NCI-H187 (cell line): Measurements from ENCODE around the gene MTTP.

ENCODE experiments used
- DNase-seq, 2 experiments: peaks; one replicate each; lab custom pipeline; 2025; lab: John Stamatoyannopoulos, UW

The MTTP gene

GRCh38 chr4:99593781-99594641, 19.4 kb downstream of the MTTP start:
- DNase-seq = no peak

- DNase-seq = no peak
Measured at GRCh38 chr4:99594818-99595217, 20.2 kb downstream of the MTTP start.

- no peak for DNase-seq
Measured at GRCh38 chr4:99606716-99607115, 32.1 kb downstream of the MTTP start.

GRCh38 chr4:99608417-99608816, 33.8 kb downstream of the MTTP start:
- DNase-seq = no peak

GRCh38 chr4:99610605-99611175, 36.1 kb downstream of the MTTP start:
- DNase-seq = no peak

- DNase-seq = no peak
Measured at GRCh38 chr4:99612281-99612680, 37.7 kb downstream of the MTTP start.

GRCh38 chr4:99612704-99613103, 38.1 kb downstream of the MTTP start:
- DNase-seq = no peak

GRCh38 chr4:99614491-99614890, 39.9 kb downstream of the MTTP start:
- DNase-seq = no peak

GRCh38 chr4:99615170-99615820, 40.7 kb downstream of the MTTP start:
- DNase-seq = no peak

GRCh38 chr4:99617374-99617773, 42.8 kb downstream of the MTTP start:
- DNase-seq = no peak

- no peak for DNase-seq
Measured at GRCh38 chr4:99622341-99622740, 47.7 kb downstream of the MTTP start.

- no peak for DNase-seq
Measured at GRCh38 chr4:99624141-99624719, 49.6 kb downstream of the MTTP start.

GRCh38 chr4:99625369-99625768, 50.7 kb downstream of the MTTP start:
- DNase-seq = no peak

- no peak for DNase-seq
Measured at GRCh38 chr4:99628040-99628439, 53.4 kb downstream of the MTTP start.

GRCh38 chr4:99629962-99630554, 55.4 kb downstream of the MTTP start:
- no peak for DNase-seq

- DNase-seq = no peak
Measured at GRCh38 chr4:99630857-99631360, 56.3 kb downstream of the MTTP start.

GRCh38 chr4:99633772-99634171, 59.1 kb downstream of the MTTP start:
- no peak for DNase-seq

GRCh38 chr4:99634742-99635360, 60.2 kb downstream of the MTTP start:
- DNase-seq = no peak

GRCh38 chr4:99635601-99636000, 61.0 kb downstream of the MTTP start:
- DNase-seq = no peak

- DNase-seq = no peak
Measured at GRCh38 chr4:99636422-99636821, 61.8 kb downstream of the MTTP start.

GRCh38 chr4:99637174-99637573, 62.5 kb downstream of the MTTP start:
- DNase-seq = no peak

GRCh38 chr4:99640676-99641075, 66.1 kb downstream of the MTTP start:
- no peak for DNase-seq
